ENCODE data around the gene MET. TPM values are rescaled to one million over a fixed set of nuclear protein-coding genes. Genes with fewer than 3 reads are reported as not detected.

The MET gene
- total and polyA plus RNA-seq, 2 of the 13 experiments (the other 11 are each of a cell fraction or from before 2014, with no cell fraction given): 21.8 to 31.5 TPM

GRCh38 chr7:116633131-116633988 lies 38.6 kb upstream of the MET start:
- Histone ChIP-seq H3K27ac (ENCODE audit: extremely low read length, insufficient read depth, low read length) (no peak overlapping the region), H3K9ac (ENCODE audit: insufficient read depth, low read depth, low read length) (no peak overlapping the region), H3K4me1 (ENCODE audit: insufficient read depth, low read length) (peaks cover 14% of the 10 kb centered on the region), H3K4me3 (replicated peaks in 1 of 3; ENCODE audit: insufficient read depth in 1 of 3, low read depth in 2 of 3, low read length in 3 of 3) (no peak overlapping the region), H3K36me3 (replicated peaks in 1 of 2; ENCODE audit: control insufficient read depth in 1 of 2, insufficient read depth in 2 of 2, low read length in 2 of 2) (no peaks in the 10 kb centered on the region), H3K79me2 (ENCODE audit: insufficient read depth, low read length) (no peaks in the 10 kb centered on the region), H3K9me3 (ENCODE audit: low read length) (no peaks in the 10 kb centered on the region), H4K20me1 (ENCODE audit: insufficient read depth, low read length) (no peaks in the 10 kb centered on the region), H3K27me3 (ENCODE audit: control insufficient read depth in 1 of 2, insufficient read depth in 2 of 2, low read length in 2 of 2) (no peaks in the 10 kb centered on the region; a peak in 2 of 5 replicates), H3K4me2 (ENCODE audit: low read depth, low read length) (0 out of 2 replicates have a peak overlapping the region, but pooled peaks have one; percentile 3), H2AFZ (ENCODE audit: low read length) (no peak overlapping the region)
- intact Hi-C loops (cut with micrococcal nuclease; ENCODE audit: unreplicated experiment): no loop called here
- no TSS peak for BruUV-seq (replicated peaks)
- ATAC-seq: no peak
- CTCF ChIA-PET (ENCODE audit: low intra/inter-chr PET ratio, low total read pairs): no interaction called here
- TF ChIP-seq GPN1 (CRISPR knock-in tag; IDR thresholded peaks at IDR 0.05; ENCODE audit: borderline replicate concordance) (no peak), JUN (CRISPR knock-in tag; IDR thresholded peaks at IDR 0.05) (no peak), ZBTB38 (CRISPR knock-in tag; IDR thresholded peaks at IDR 0.05) (no peak), TAF1 (CRISPR knock-in tag; IDR thresholded peaks at IDR 0.05) (no peak), ZNF205 (CRISPR knock-in tag; IDR thresholded peaks at IDR 0.05) (no peak), ZNF572 (CRISPR knock-in tag; IDR thresholded peaks at IDR 0.05) (no peak), NR3C1 (CRISPR knock-in tag; IDR thresholded peaks at IDR 0.05) (no peak), KAT8 (CRISPR knock-in tag; IDR thresholded peaks at IDR 0.05) (no peak), SAP130 (CRISPR knock-in tag; IDR thresholded peaks at IDR 0.05; ENCODE audit: low read depth) (no peak), ELF3 (CRISPR knock-in tag; IDR thresholded peaks at IDR 0.05) (no peak), RERE (CRISPR knock-in tag; IDR thresholded peaks at IDR 0.05; ENCODE audit: low read depth) (no peak), TGIF2 (CRISPR knock-in tag; IDR thresholded peaks at IDR 0.05) (no peak)
- TF ChIP-seq, protein P1, sequence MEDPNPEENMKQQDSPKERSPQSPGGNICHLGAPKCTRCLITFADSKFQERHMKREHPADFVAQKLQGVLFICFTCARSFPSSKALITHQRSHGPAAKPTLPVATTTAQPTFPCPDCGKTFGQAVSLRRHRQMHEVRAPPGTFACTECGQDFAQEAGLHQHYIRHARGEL (CRISPR knock-in tag; IDR thresholded peaks at IDR 0.05): no peak
- POLR2A ChIA-PET: no interaction called here
- no peak for DNase-seq (ENCODE audit: low spot score)
- WGBS (ENCODE audit: low lambda C conversion rate): 21% methylated on average over 13 of the region's 13 CpGs
- FAIRE-seq: no peak
- in situ Hi-C loops (cut with HindIII; ENCODE audit: extremely low pct_ligation_motif_present, low pct_unique_long_range_greater_than_20kb): no loop called here

All from HepG2 (cell line).